ENCODE measurements around the gene PRAME. TPM values are rescaled to one million over a fixed set of nuclear protein-coding genes. Genes with fewer than 3 reads are reported as not detected.

PRAME gene
- total RNA-seq, 1 donor from 2014 or later: not detected

- Mint-ChIP-seq H3K27me3 (ENCODE audit: low read depth, unreplicated experiment) (peaks cover 62% of the 10 kb centered on the region), H3K4me1 (ENCODE audit: low read depth, unreplicated experiment) (no peaks in the 10 kb centered on the region), H3K9me3 (ENCODE audit: unreplicated experiment) (peaks cover 2% of the 10 kb centered on the region), H3K27ac (ENCODE audit: unreplicated experiment) (no peak overlapping the region), H3K36me3 (ENCODE audit: low read depth, unreplicated experiment) (no peaks in the 10 kb centered on the region), H3K4me3 (ENCODE audit: unreplicated experiment) (no peak overlapping the region)
- H4K20me1 ChIP-seq (ENCODE audit: insufficient read depth, low read length): no peaks in the 10 kb centered on the region
- H3K9ac ChIP-seq (ENCODE audit: low read length): no peak overlapping the region
- H3K4me3 ChIP-seq (ENCODE audit: insufficient read depth, low read depth, low read length): no peak overlapping the region
- no peak overlapping the region for H3K27ac ChIP-seq (ENCODE audit: low read depth, low read length)
- FAIRE-seq (no peak), DNase-seq (ENCODE audit: low read depth) (no peak)
- no peaks in the 10 kb centered on the region for H3K4me1 ChIP-seq (ENCODE audit: insufficient read depth, low read length)
- H2AFZ ChIP-seq (ENCODE audit: low read depth, low read length): no peak overlapping the region
- no peaks in the 10 kb centered on the region for H3K79me2 ChIP-seq (ENCODE audit: insufficient read depth, low read length)
- no peak overlapping the region for H3K4me2 ChIP-seq (ENCODE audit: low read length)
- no peaks in the 10 kb centered on the region for H3K9me3 ChIP-seq (ENCODE audit: insufficient read depth, low read depth, low read length)
- no peaks in the 10 kb centered on the region for H3K36me3 ChIP-seq (ENCODE audit: insufficient read depth, low read length)
- TF ChIP-seq CTCF (IDR thresholded peaks at IDR 0.05; ENCODE audit: insufficient read depth, low read depth, low read length): no peak
- TF ChIP-seq EZH2 (IDR thresholded peaks at IDR 0.05; ENCODE audit: insufficient read depth, low read length): no peak
- H3K27me3 ChIP-seq (ENCODE audit: insufficient read depth, low read length): peaks cover 2% of the 10 kb centered on the region
Measured at GRCh38 chr22:22600531-22601261, 41.6 kb upstream of the PRAME start.

- Histone ChIP-seq H4K20me1 (ENCODE audit: insufficient read depth, low read length) (no peaks in the 10 kb centered on the region), H3K4me2 (ENCODE audit: low read length) (no peak overlapping the region), H3K4me1 (ENCODE audit: insufficient read depth, low read length) (no peaks in the 10 kb centered on the region), H2AFZ (ENCODE audit: low read depth, low read length) (no peak overlapping the region), H3K27me3 (ENCODE audit: insufficient read depth, low read length) (peaks cover 2% of the 10 kb centered on the region), H3K27ac (ENCODE audit: low read depth, low read length) (no peak overlapping the region), H3K4me3 (ENCODE audit: insufficient read depth, low read depth, low read length) (no peak overlapping the region), H3K36me3 (ENCODE audit: insufficient read depth, low read length) (no peaks in the 10 kb centered on the region), H3K9me3 (ENCODE audit: insufficient read depth, low read depth, low read length) (no peaks in the 10 kb centered on the region), H3K79me2 (ENCODE audit: insufficient read depth, low read length) (no peaks in the 10 kb centered on the region), H3K9ac (ENCODE audit: low read length) (no peak overlapping the region)
- Mint-ChIP-seq H3K27ac (ENCODE audit: unreplicated experiment) (no peak overlapping the region), H3K4me1 (ENCODE audit: low read depth, unreplicated experiment) (no peaks in the 10 kb centered on the region), H3K4me3 (ENCODE audit: unreplicated experiment) (no peak overlapping the region), H3K27me3 (ENCODE audit: low read depth, unreplicated experiment) (peaks cover 63% of the 10 kb centered on the region), H3K36me3 (ENCODE audit: low read depth, unreplicated experiment) (no peaks in the 10 kb centered on the region), H3K9me3 (ENCODE audit: unreplicated experiment) (peaks cover 2% of the 10 kb centered on the region)
- DNase-seq (ENCODE audit: low read depth): no peak
- no peak for FAIRE-seq
- TF ChIP-seq CTCF (IDR thresholded peaks at IDR 0.05; ENCODE audit: insufficient read depth, low read depth, low read length): no peak
- TF ChIP-seq EZH2 (IDR thresholded peaks at IDR 0.05; ENCODE audit: insufficient read depth, low read length): no peak
Measured at GRCh38 chr22:22599248-22599647, 40.2 kb upstream of the PRAME start.

- Mint-ChIP-seq H3K27ac (ENCODE audit: unreplicated experiment) (no peak overlapping the region), H3K27me3 (ENCODE audit: low read depth, unreplicated experiment) (peaks cover 58% of the 10 kb centered on the region), H3K4me1 (ENCODE audit: low read depth, unreplicated experiment) (no peaks in the 10 kb centered on the region), H3K4me3 (ENCODE audit: unreplicated experiment) (no peak overlapping the region), H3K36me3 (ENCODE audit: low read depth, unreplicated experiment) (no peaks in the 10 kb centered on the region), H3K9me3 (ENCODE audit: unreplicated experiment) (peaks cover 2% of the 10 kb centered on the region)
- TF ChIP-seq EZH2 (IDR thresholded peaks at IDR 0.05; ENCODE audit: insufficient read depth, low read length): no peak
- no peak for TF ChIP-seq CTCF (IDR thresholded peaks at IDR 0.05; ENCODE audit: insufficient read depth, low read depth, low read length)
- Histone ChIP-seq H3K9me3 (ENCODE audit: insufficient read depth, low read depth, low read length) (no peaks in the 10 kb centered on the region), H3K9ac (ENCODE audit: low read length) (no peak overlapping the region), H3K79me2 (ENCODE audit: insufficient read depth, low read length) (no peaks in the 10 kb centered on the region), H3K4me1 (ENCODE audit: insufficient read depth, low read length) (no peaks in the 10 kb centered on the region), H3K27me3 (ENCODE audit: insufficient read depth, low read length) (no peaks in the 10 kb centered on the region), H3K4me2 (ENCODE audit: low read length) (no peak overlapping the region), H4K20me1 (ENCODE audit: insufficient read depth, low read length) (no peaks in the 10 kb centered on the region), H3K4me3 (ENCODE audit: insufficient read depth, low read depth, low read length) (no peak overlapping the region), H2AFZ (ENCODE audit: low read depth, low read length) (no peak overlapping the region), H3K27ac (ENCODE audit: low read depth, low read length) (no peak overlapping the region), H3K36me3 (ENCODE audit: insufficient read depth, low read length) (no peaks in the 10 kb centered on the region)
- no peak for FAIRE-seq
- DNase-seq (ENCODE audit: low read depth): no peak
Measured at GRCh38 chr22:22598144-22598543, 39.1 kb upstream of the PRAME start.

Measured in astrocyte (in vitro differentiated cells and primary cell).